ENCODE data around the gene RNF17.

- TF ChIP-seq, protein P1, sequence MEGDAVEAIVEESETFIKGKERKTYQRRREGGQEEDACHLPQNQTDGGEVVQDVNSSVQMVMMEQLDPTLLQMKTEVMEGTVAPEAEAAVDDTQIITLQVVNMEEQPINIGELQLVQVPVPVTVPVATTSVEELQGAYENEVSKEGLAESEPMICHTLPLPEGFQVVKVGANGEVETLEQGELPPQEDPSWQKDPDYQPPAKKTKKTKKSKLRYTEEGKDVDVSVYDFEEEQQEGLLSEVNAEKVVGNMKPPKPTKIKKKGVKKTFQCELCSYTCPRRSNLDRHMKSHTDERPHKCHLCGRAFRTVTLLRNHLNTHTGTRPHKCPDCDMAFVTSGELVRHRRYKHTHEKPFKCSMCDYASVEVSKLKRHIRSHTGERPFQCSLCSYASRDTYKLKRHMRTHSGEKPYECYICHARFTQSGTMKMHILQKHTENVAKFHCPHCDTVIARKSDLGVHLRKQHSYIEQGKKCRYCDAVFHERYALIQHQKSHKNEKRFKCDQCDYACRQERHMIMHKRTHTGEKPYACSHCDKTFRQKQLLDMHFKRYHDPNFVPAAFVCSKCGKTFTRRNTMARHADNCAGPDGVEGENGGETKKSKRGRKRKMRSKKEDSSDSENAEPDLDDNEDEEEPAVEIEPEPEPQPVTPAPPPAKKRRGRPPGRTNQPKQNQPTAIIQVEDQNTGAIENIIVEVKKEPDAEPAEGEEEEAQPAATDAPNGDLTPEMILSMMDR (conservative IDR thresholded peaks at IDR 0.05 in 1 of 2, IDR thresholded peaks at IDR 0.05 in 1 of 2; ENCODE audit: extremely low read depth in 1 of 2, insufficient read depth in 1 of 2, low read depth in 1 of 2, low read length in 2 of 2) = no peak
- no peak for TF ChIP-seq EZH2 (IDR thresholded peaks at IDR 0.05; ENCODE audit: borderline replicate concordance, low read length)
Measured at GRCh38 chr13:24900507-24900906, 136.5 kb downstream of the RNF17 start.
